SK-N-SH (cell line): Measurements from ENCODE around the gene CTSE.

Experiments
- EP300 ChIP-seq, 2 experiments: IDR thresholded peaks; 2 replicates each; pipeline versions ENCODE4 v1.4.0 to v1.6.1; 2012; ENCODE audit warnings: borderline replicate concordance in 1 of 2, low read depth in 1 of 2, low read length in 1 of 2
- EZH2phosphoT487 ChIP-seq: fragments of 200-600 bp; sonication (generic); IDR thresholded peaks from 2 replicates; pipeline ENCODE4 v1.6.1; 2017; ENCODE audit warnings: low read depth, mixed run types, mild to moderate bottlenecking, antibody characterized with exemption, moderate library complexity, borderline replicate concordance
- FOXM1 ChIP-seq: IDR thresholded peaks from 2 replicates; pipeline ENCODE4 v1.4.0; 2012; ENCODE audit warnings: low read depth, mild to moderate bottlenecking
- POLR2AphosphoS5 ChIP-seq: IDR thresholded peaks from 2 replicates; pipeline ENCODE4 v1.6.1; 2012; ENCODE audit warnings: low read depth, low read length
- RAD21 ChIP-seq: IDR thresholded peaks from 2 replicates; pipeline ENCODE4 v1.6.1; 2012; ENCODE audit warnings: mild to moderate bottlenecking, low read length
- SMC3 ChIP-seq: IDR thresholded peaks from 2 replicates; pipeline ENCODE4 v1.6.1; 2012; ENCODE audit warnings: low read depth, low read length, improper control_type of control experiment
- TAF1 ChIP-seq: IDR thresholded peaks from 2 replicates; pipeline ENCODE4 v1.6.1; 2012; ENCODE audit warnings: low read depth, mild to moderate bottlenecking, low read length, moderate library complexity, borderline replicate concordance
- TEAD4 ChIP-seq: IDR thresholded peaks from 2 replicates; pipeline ENCODE4 v1.4.0; 2012; ENCODE audit warnings: mild to moderate bottlenecking, borderline replicate concordance; ENCODE audit not compliant: insufficient read depth
- TF ChIP-seq, protein P1 (sequence below): IDR thresholded peaks from 2 replicates; pipeline ENCODE4 v1.4.0; 2012; ENCODE audit warnings: low read depth
- TF ChIP-seq, protein P2 (sequence below): fragments of 200-600 bp; sonication (generic); IDR thresholded peaks from 2 replicates; pipeline ENCODE4 v1.6.1; 2017; ENCODE audit warnings: antibody characterized with exemption, mild to moderate bottlenecking, moderate library complexity
- TF ChIP-seq, protein P3 (sequence below): IDR thresholded peaks from 2 replicates; pipeline ENCODE4 v1.6.1; 2012; ENCODE audit warnings: mild to moderate bottlenecking, low read depth, low read length, moderate library complexity
- TF ChIP-seq, protein P4 (sequence below): fragments of 150-350 bp; IDR thresholded peaks from 2 replicates; pipeline ENCODE4 v1.6.1; 2016; ENCODE audit warnings: mild to moderate bottlenecking, low read depth, low read length

DNA sequence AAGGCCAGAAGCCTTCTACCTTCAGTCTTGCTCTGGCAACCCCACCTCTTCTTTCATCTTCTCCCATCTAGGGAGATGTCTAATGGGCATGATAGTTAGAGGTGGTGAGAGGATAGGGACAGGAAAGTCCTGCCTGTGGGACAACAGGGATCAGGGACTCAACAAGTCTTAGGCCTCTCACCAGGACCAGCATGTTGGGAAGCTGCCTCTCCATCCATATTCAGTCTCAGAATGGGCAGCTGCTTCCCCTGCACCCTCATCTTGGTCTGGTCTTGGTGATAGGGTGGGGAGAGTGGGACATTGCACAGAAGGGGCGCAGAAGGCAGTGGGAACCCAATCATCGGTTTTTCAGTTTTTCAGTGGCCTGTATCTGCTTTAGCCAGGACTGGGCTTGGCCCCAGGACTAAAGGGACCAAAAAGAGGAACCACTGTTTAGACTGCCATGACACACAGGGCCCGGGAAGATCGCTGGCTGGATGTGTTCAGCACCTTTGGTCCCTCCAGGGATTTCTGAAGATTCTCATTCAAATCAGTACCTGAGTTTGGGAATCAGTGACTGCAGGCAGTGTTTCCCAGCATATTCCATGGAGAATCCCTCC is 42.0 kb upstream of the CTSE start:
- TF ChIP-seq, protein P1, sequence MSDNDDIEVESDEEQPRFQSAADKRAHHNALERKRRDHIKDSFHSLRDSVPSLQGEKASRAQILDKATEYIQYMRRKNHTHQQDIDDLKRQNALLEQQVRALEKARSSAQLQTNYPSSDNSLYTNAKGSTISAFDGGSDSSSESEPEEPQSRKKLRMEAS = no peak
- TF ChIP-seq TAF1 = no peak
- no peak for TF ChIP-seq FOXM1
- TF ChIP-seq, protein P2, sequence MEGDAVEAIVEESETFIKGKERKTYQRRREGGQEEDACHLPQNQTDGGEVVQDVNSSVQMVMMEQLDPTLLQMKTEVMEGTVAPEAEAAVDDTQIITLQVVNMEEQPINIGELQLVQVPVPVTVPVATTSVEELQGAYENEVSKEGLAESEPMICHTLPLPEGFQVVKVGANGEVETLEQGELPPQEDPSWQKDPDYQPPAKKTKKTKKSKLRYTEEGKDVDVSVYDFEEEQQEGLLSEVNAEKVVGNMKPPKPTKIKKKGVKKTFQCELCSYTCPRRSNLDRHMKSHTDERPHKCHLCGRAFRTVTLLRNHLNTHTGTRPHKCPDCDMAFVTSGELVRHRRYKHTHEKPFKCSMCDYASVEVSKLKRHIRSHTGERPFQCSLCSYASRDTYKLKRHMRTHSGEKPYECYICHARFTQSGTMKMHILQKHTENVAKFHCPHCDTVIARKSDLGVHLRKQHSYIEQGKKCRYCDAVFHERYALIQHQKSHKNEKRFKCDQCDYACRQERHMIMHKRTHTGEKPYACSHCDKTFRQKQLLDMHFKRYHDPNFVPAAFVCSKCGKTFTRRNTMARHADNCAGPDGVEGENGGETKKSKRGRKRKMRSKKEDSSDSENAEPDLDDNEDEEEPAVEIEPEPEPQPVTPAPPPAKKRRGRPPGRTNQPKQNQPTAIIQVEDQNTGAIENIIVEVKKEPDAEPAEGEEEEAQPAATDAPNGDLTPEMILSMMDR = no peak
- TF ChIP-seq RAD21 = no peak
- no peak for TF ChIP-seq EZH2phosphoT487
- TF ChIP-seq, protein P3, sequence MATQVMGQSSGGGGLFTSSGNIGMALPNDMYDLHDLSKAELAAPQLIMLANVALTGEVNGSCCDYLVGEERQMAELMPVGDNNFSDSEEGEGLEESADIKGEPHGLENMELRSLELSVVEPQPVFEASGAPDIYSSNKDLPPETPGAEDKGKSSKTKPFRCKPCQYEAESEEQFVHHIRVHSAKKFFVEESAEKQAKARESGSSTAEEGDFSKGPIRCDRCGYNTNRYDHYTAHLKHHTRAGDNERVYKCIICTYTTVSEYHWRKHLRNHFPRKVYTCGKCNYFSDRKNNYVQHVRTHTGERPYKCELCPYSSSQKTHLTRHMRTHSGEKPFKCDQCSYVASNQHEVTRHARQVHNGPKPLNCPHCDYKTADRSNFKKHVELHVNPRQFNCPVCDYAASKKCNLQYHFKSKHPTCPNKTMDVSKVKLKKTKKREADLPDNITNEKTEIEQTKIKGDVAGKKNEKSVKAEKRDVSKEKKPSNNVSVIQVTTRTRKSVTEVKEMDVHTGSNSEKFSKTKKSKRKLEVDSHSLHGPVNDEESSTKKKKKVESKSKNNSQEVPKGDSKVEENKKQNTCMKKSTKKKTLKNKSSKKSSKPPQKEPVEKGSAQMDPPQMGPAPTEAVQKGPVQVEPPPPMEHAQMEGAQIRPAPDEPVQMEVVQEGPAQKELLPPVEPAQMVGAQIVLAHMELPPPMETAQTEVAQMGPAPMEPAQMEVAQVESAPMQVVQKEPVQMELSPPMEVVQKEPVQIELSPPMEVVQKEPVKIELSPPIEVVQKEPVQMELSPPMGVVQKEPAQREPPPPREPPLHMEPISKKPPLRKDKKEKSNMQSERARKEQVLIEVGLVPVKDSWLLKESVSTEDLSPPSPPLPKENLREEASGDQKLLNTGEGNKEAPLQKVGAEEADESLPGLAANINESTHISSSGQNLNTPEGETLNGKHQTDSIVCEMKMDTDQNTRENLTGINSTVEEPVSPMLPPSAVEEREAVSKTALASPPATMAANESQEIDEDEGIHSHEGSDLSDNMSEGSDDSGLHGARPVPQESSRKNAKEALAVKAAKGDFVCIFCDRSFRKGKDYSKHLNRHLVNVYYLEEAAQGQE = no peak
- no peak for TF ChIP-seq EP300 (IDR thresholded peaks at IDR 0.05; ENCODE audit: borderline replicate concordance in 1 of 2, low read depth in 1 of 2, low read length in 1 of 2)
- no peak for TF ChIP-seq SMC3
- TF ChIP-seq TEAD4 = no peak
- no peak for TF ChIP-seq POLR2AphosphoS5
- TF ChIP-seq, protein P4, sequence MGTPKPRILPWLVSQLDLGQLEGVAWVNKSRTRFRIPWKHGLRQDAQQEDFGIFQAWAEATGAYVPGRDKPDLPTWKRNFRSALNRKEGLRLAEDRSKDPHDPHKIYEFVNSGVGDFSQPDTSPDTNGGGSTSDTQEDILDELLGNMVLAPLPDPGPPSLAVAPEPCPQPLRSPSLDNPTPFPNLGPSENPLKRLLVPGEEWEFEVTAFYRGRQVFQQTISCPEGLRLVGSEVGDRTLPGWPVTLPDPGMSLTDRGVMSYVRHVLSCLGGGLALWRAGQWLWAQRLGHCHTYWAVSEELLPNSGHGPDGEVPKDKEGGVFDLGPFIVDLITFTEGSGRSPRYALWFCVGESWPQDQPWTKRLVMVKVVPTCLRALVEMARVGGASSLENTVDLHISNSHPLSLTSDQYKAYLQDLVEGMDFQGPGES = no peak
